HFFc6 (cell line): ENCODE results near the gene L3HYPDH. TPM values are rescaled to one million over a fixed set of nuclear protein-coding genes. Genes with fewer than 3 reads are reported as not detected.
"Not testable (repeated sequence)": the region's sequence is repeated elsewhere in the genome, so short reads cannot be mapped to it uniquely, and the experiment has no call there.

ENCODE experiments used
- DNase-seq: peaks from one replicate; pipeline ENCODE4 v3.0.0-alpha.2; 2018
- H3K27ac Mint-ChIP-seq: 2 replicates; pipeline ENCODE4 v1.8.0; 2020; ENCODE audit warnings: mild to moderate bottlenecking, mixed read lengths
- H3K27me3 Mint-ChIP-seq: 2 replicates; pipeline ENCODE4 v1.8.0; 2021; ENCODE audit warnings: mild to moderate bottlenecking, moderate library complexity, mixed read lengths; ENCODE audit not compliant: insufficient read depth
- H3K36me3 Mint-ChIP-seq: 2 replicates; pipeline ENCODE4 v1.8.0; 2021; ENCODE audit warnings: low read depth, mixed read lengths
- H3K4me1 Mint-ChIP-seq: 2 replicates; pipeline ENCODE4 v1.8.0; 2020; ENCODE audit warnings: low read depth, mixed read lengths
- H3K4me3 Mint-ChIP-seq: 2 replicates; pipeline ENCODE4 v1.8.0; 2020; ENCODE audit warnings: mild to moderate bottlenecking, moderate library complexity, mixed read lengths
- H3K9me3 Mint-ChIP-seq: 2 replicates; pipeline ENCODE4 v1.8.0; 2020; ENCODE audit warnings: mild to moderate bottlenecking, mixed read lengths
- total RNA-seq, 6 experiments: library from RNA; stranded (reverse); fragmentation: NEBNext Ultra II Directional; extraction: Animal tissue kit (Norgen Biotek cat#: 25700); gene quantifications; 2 replicates in 1 of 6; 3 replicates in 5 of 6; pipeline ENCODE4 v1.2.3, GENCODE V29; 2021
- TF ChIP-seq, protein P1 (sequence below): fragments of 200-600 bp; sonication (generic); IDR thresholded peaks from 2 replicates; pipeline ENCODE4 v1.5.0; 2021; ENCODE audit warnings: antibody characterized with exemption, mild to moderate bottlenecking

Gene L3HYPDH
- total RNA-seq, 6 experiments from 2014 or later = 20.6 to 25.7 (median 21.4) TPM

- no peaks in the 10 kb centered on the region; the same call in 1 of the 2 replicates for H3K27me3 Mint-ChIP-seq
- peaks cover 41% of the 10 kb centered on the region for H3K4me1 Mint-ChIP-seq
- H3K36me3 Mint-ChIP-seq = peaks cover 58% of the 10 kb centered on the region
- H3K4me3 Mint-ChIP-seq = no peak overlapping the region
- peak overlapping the region; percentile 93 for H3K27ac Mint-ChIP-seq
- H3K9me3 Mint-ChIP-seq = peaks cover 9% of the 10 kb centered on the region
- peak; percentile 17 for DNase-seq
- TF ChIP-seq, protein P1, sequence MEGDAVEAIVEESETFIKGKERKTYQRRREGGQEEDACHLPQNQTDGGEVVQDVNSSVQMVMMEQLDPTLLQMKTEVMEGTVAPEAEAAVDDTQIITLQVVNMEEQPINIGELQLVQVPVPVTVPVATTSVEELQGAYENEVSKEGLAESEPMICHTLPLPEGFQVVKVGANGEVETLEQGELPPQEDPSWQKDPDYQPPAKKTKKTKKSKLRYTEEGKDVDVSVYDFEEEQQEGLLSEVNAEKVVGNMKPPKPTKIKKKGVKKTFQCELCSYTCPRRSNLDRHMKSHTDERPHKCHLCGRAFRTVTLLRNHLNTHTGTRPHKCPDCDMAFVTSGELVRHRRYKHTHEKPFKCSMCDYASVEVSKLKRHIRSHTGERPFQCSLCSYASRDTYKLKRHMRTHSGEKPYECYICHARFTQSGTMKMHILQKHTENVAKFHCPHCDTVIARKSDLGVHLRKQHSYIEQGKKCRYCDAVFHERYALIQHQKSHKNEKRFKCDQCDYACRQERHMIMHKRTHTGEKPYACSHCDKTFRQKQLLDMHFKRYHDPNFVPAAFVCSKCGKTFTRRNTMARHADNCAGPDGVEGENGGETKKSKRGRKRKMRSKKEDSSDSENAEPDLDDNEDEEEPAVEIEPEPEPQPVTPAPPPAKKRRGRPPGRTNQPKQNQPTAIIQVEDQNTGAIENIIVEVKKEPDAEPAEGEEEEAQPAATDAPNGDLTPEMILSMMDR = no peak
Observed at GRCh38 chr14:59455411-59455810, 28.8 kb downstream of the L3HYPDH start.

- H3K27ac Mint-ChIP-seq = peak overlapping the region; percentile 93
- peaks cover 9% of the 10 kb centered on the region for H3K9me3 Mint-ChIP-seq
- peak; percentile 92 for DNase-seq
- peak overlapping the region; percentile 75 for H3K4me3 Mint-ChIP-seq
- H3K36me3 Mint-ChIP-seq = peaks cover 47% of the 10 kb centered on the region
- H3K4me1 Mint-ChIP-seq = peaks cover 45% of the 10 kb centered on the region
- H3K27me3 Mint-ChIP-seq = no peaks in the 10 kb centered on the region
- TF ChIP-seq, protein P1 = no peak
Observed at GRCh38 chr14:59454139-59454538, 30.1 kb downstream of the L3HYPDH start.

- H3K27ac Mint-ChIP-seq = no peak overlapping the region
Observed at GRCh38 chr14:59451849-59452248, 32.4 kb downstream of the L3HYPDH start.

GRCh38 chr14:59450716-59451115 lies 33.5 kb downstream of the L3HYPDH start:
- TF ChIP-seq, protein P1 = no peak
- Mint-ChIP-seq H3K9me3 (peaks cover 3% of the 10 kb centered on the region), H3K36me3 (peaks cover 18% of the 10 kb centered on the region), H3K4me3 (no peak overlapping the region), H3K4me1 (peaks cover 48% of the 10 kb centered on the region), H3K27ac (no peak overlapping the region), H3K27me3 (no peaks in the 10 kb centered on the region)
- no peak for DNase-seq

More at GRCh38 chr14:59451849-59452248, 32.4 kb downstream of the L3HYPDH start:
- no peaks in the 10 kb centered on the region for H3K27me3 Mint-ChIP-seq
- H3K36me3 Mint-ChIP-seq = peaks cover 29% of the 10 kb centered on the region
- DNase-seq = no peak
- H3K4me1 Mint-ChIP-seq = peaks cover 52% of the 10 kb centered on the region
- H3K9me3 Mint-ChIP-seq = peaks cover 9% of the 10 kb centered on the region
- H3K4me3 Mint-ChIP-seq = no peak overlapping the region
- TF ChIP-seq, protein P1 = no peak

GRCh38 chr14:59448673-59449072 lies 35.5 kb downstream of the L3HYPDH start:
- H3K4me1 Mint-ChIP-seq = peaks cover 27% of the 10 kb centered on the region
- not testable (repeated sequence) for H3K9me3 Mint-ChIP-seq, H3K36me3 Mint-ChIP-seq, H3K27ac Mint-ChIP-seq, DNase-seq, H3K4me3 Mint-ChIP-seq, H3K27me3 Mint-ChIP-seq

GRCh38 chr14:59439256-59439965 lies 44.8 kb downstream of the L3HYPDH start:
- TF ChIP-seq, protein P1 = no peak
- Mint-ChIP-seq H3K4me1 (peaks cover 37% of the 10 kb centered on the region), H3K27ac (peak overlapping the region; percentile 27; the same call in 1 of the 2 replicates), H3K9me3 (no peaks in the 10 kb centered on the region), H3K27me3 (no peaks in the 10 kb centered on the region), H3K36me3 (no peaks in the 10 kb centered on the region), H3K4me3 (no peak overlapping the region)
- DNase-seq = no peak
